ENCODE results near the gene PPARG. TPM values are rescaled to one million over a fixed set of nuclear protein-coding genes. Genes with fewer than 3 reads are reported as not detected.
"Not testable (repeated sequence)": the region's sequence is repeated elsewhere in the genome, so short reads cannot be mapped to it uniquely, and the experiment has no call there.

The PPARG gene
- total RNA-seq, 1 experiment from 2014 or later: 7.1 TPM

- TF ChIP-seq CTCF (IDR thresholded peaks at IDR 0.05; ENCODE audit: unreplicated experiment): no peak
- BruUV-seq (replicated peaks): no TSS peak
- Mint-ChIP-seq H3K4me1 (ENCODE audit: insufficient read depth, unreplicated experiment) (peaks cover 5% of the 10 kb centered on the region), H3K4me3 (ENCODE audit: unreplicated experiment) (no peak overlapping the region), H3K36me3 (ENCODE audit: insufficient read depth, unreplicated experiment) (no peaks in the 10 kb centered on the region), H3K27me3 (ENCODE audit: insufficient read depth, unreplicated experiment) (no peaks in the 10 kb centered on the region), H3K27ac (ENCODE audit: low read depth, unreplicated experiment) (no peak overlapping the region), H3K9me3 (ENCODE audit: unreplicated experiment) (no peaks in the 10 kb centered on the region)
- CTCF ChIA-PET: interaction anchor here (1.1 to 1.8 kb wide), 2 partner anchors 150 to 184 kb away, joined by 3 to 4 read pairs; no protein-coding TSS in a partner anchor
- no peak for DNase-seq (ENCODE audit: unreplicated experiment)
- intact Hi-C loops (cut with micrococcal nuclease): loop anchor here (5.0 kb wide), 1 partner anchor 108 kb away; no protein-coding TSS in a partner anchor
- POLR2A ChIA-PET: interaction anchor here (0.7 kb wide), 1 partner anchor 193 kb away, joined by 3 read pairs; no protein-coding TSS in a partner anchor
Measured at GRCh38 chr3:12285003-12285555, 3.8 kb upstream of the PPARG start.

DNA sequence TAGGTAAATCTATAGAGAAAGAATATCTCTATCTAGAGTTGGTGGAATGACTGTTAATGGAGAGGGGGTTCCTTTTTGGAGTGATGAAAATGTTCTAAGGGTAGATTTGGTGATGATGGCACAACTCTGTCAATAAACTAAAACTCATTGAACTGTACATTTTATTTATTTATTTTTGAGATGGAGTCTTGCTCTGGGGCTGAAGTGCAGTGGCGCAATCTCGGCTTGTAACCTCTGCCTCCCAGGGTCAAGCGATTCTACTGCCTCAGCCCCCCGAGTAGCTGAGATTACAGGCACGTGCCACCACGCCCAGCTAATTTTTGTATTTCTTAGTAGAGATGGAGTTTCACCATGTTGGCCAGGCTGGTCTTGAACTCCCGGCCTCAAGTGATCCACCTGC lies 3.1 kb upstream of the PPARG start:
- not testable (repeated sequence) for H3K36me3 Mint-ChIP-seq (ENCODE audit: insufficient read depth, unreplicated experiment); H3K27ac Mint-ChIP-seq (ENCODE audit: low read depth, unreplicated experiment); DNase-seq (ENCODE audit: unreplicated experiment); H3K4me3 Mint-ChIP-seq (ENCODE audit: unreplicated experiment); H3K27me3 Mint-ChIP-seq (ENCODE audit: insufficient read depth, unreplicated experiment); H3K4me1 Mint-ChIP-seq (ENCODE audit: insufficient read depth, unreplicated experiment); BruUV-seq (replicated peaks); H3K9me3 Mint-ChIP-seq (ENCODE audit: unreplicated experiment)
- ChIA-PET POLR2A (interaction anchor here (0.7 kb wide), 2 partner anchors 91 to 193 kb away, joined by 3 read pairs; no protein-coding TSS in a partner anchor), CTCF (interaction anchor here (0.6 to 1.8 kb wide), 8 partner anchors 64 to 1191 kb away, joined by 3 to 4 read pairs (median 3); no protein-coding TSS in a partner anchor)
- intact Hi-C loops (cut with micrococcal nuclease): loop anchor here (5.0 kb wide), 1 partner anchor 108 kb away; no protein-coding TSS in a partner anchor

DNA sequence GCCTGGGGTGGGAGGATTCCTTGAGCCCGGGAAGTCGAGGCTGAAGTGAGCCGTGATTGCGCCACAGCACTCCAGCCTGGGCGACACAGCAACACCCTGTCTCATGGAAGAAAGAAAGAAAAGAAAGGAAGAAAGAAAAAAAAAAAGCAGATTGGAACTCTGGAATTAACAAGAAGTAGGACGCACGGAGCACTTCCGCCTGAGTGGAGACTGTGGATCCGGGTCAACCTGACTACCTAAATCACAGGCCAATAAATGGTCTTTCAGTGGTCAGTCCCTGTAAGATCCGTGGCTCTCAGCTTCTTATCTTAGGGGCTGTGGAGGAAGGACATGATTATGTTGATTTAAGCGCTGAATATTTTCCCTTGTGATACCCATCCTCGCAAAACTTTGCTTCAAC lies 2.4 kb upstream of the PPARG start:
- ChIA-PET CTCF (interaction anchor here (0.6 to 1.8 kb wide), 11 partner anchors 61 to 1192 kb away, joined by 3 to 4 read pairs (median 3); no protein-coding TSS in a partner anchor), POLR2A (interaction anchor here (0.7 kb wide), 1 partner anchor 91 kb away, joined by 3 read pairs; no protein-coding TSS in a partner anchor)
- no peaks in the 10 kb centered on the region for H3K27me3 Mint-ChIP-seq (ENCODE audit: insufficient read depth, unreplicated experiment)
- peak overlapping the region; percentile 70 for H3K4me3 Mint-ChIP-seq (ENCODE audit: unreplicated experiment)
- no peak for DNase-seq (ENCODE audit: unreplicated experiment)
- no peak for TF ChIP-seq CTCF (IDR thresholded peaks at IDR 0.05; ENCODE audit: unreplicated experiment)
- BruUV-seq (replicated peaks): no TSS peak
- H3K27ac Mint-ChIP-seq (ENCODE audit: low read depth, unreplicated experiment): no peak overlapping the region
- no peaks in the 10 kb centered on the region for H3K36me3 Mint-ChIP-seq (ENCODE audit: insufficient read depth, unreplicated experiment)
- intact Hi-C loops (cut with micrococcal nuclease): loop anchor here (5.0 kb wide), 1 partner anchor 109 kb away; no protein-coding TSS in a partner anchor
- H3K4me1 Mint-ChIP-seq (ENCODE audit: insufficient read depth, unreplicated experiment): peaks cover 5% of the 10 kb centered on the region
- H3K9me3 Mint-ChIP-seq (ENCODE audit: unreplicated experiment): no peaks in the 10 kb centered on the region

- no peaks in the 10 kb centered on the region for H3K9me3 Mint-ChIP-seq (ENCODE audit: unreplicated experiment)
- no peaks in the 10 kb centered on the region for H3K27me3 Mint-ChIP-seq (ENCODE audit: insufficient read depth, unreplicated experiment)
- ChIA-PET POLR2A (no interaction called here), CTCF (interaction anchor here (0.6 to 1.8 kb wide), 5 partner anchors 61 to 182 kb away, joined by 3 to 4 read pairs (median 3); no protein-coding TSS in a partner anchor)
- peak overlapping the region; percentile 70 for H3K4me3 Mint-ChIP-seq (ENCODE audit: unreplicated experiment)
- no peak overlapping the region for H3K27ac Mint-ChIP-seq (ENCODE audit: low read depth, unreplicated experiment)
- no peak for TF ChIP-seq CTCF (IDR thresholded peaks at IDR 0.05; ENCODE audit: unreplicated experiment)
- intact Hi-C loops (cut with micrococcal nuclease): loop anchor here (5.0 kb wide), 1 partner anchor 110 kb away; no protein-coding TSS in a partner anchor
- DNase-seq (ENCODE audit: unreplicated experiment): no peak
- BruUV-seq (replicated peaks): no TSS peak
- H3K36me3 Mint-ChIP-seq (ENCODE audit: insufficient read depth, unreplicated experiment): no peaks in the 10 kb centered on the region
- peaks cover 5% of the 10 kb centered on the region for H3K4me1 Mint-ChIP-seq (ENCODE audit: insufficient read depth, unreplicated experiment)
Measured at GRCh38 chr3:12286927-12287726, 1.7 kb upstream of the PPARG start.

All from MCF 10A (cell line).